Spleen (tissue), 7 donors: Measurements from ENCODE around the gene PIM3.

Source experiments
- CTCF ChIP-seq, 11 experiments: fragments of 200-600 bp in 7 of 11; fragments of 450-650 bp in 4 of 11; sonication (generic) in 4 of 11; IDR thresholded peaks in 8 of 11; conservative IDR thresholded peaks in 3 of 11; 1 replicate in 7 of 11; 2 replicates in 4 of 11; pipeline versions ENCODE4 v1.4.0 to v1.8.0; 2016 to 2021; ENCODE audit warnings: antibody characterized with exemption in 11 of 11, inconsistent platforms in 4 of 11, mild to moderate bottlenecking in 1 of 11
- POLR2A ChIP-seq, 3 donors: fragments of 450-650 bp; IDR thresholded peaks; one replicate each; pipeline ENCODE4 v1.5.1; 2017; ENCODE audit warnings: antibody characterized with exemption in 3 of 3, mild to moderate bottlenecking in 1 of 3
- donor health status: DM: no; HTN: no; CAD: no; lungs with moderate emphysema.
- donor health status: DM: no; HTN: no; CAD: no.
- donor health status: DM: no; HTN: no; CAD: no.

GRCh38 chr22:49996119-49996517, 35.5 kb downstream of the PIM3 start:
- TF ChIP-seq CTCF (IDR thresholded peaks at IDR 0.05 in 8 of 11, conservative IDR thresholded peaks at IDR 0.05 in 3 of 11) (no peak), POLR2A (IDR thresholded peaks at IDR 0.05) (no peak)
